SU-DHL-6 (cell line): Measurements from ENCODE around the gene COLQ.
"Not testable (repeated sequence)": the region's sequence is repeated elsewhere in the genome, so short reads cannot be mapped to it uniquely, and the experiment has no call there.

Source experiments
- EZH2phosphoT487 ChIP-seq: fragments of 200-600 bp; sonication (generic), shearing (Covaris generic); conservative IDR thresholded peaks from 2 replicates; pipeline ENCODE4 v1.6.1; 2018; ENCODE audit warnings: mild to moderate bottlenecking, antibody characterized with exemption, low read length, moderate library complexity, mixed read lengths
- TF ChIP-seq, protein P1 (sequence below): fragments of 200-600 bp; sonication (generic); IDR thresholded peaks from one replicate; pipeline ENCODE4 v1.5.1; 2017; ENCODE audit warnings: antibody characterized with exemption, mild to moderate bottlenecking, low read length, moderate library complexity; ENCODE audit not compliant: insufficient read depth, poor library complexity, severe bottlenecking

DNA sequence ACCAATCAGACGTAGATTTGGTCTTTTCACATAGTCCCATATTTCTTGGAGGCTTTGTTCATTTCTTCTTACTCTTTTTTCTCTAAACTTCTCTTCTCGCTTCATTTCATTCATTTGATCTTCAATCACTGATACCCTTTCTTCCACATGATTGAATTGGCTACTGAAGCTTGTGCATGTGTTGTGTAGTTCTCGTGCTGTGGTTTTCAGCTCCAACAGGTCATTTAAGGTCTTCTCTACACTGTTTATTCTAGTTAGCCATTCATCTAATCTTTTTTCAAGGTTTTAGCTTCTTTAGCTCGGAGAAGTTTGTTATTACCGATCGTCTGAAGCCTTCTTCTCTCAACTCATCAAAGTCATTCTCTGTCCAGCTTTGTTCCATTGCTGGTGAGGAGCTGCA is 37.0 kb downstream of the COLQ start:
- TF ChIP-seq, protein P1, sequence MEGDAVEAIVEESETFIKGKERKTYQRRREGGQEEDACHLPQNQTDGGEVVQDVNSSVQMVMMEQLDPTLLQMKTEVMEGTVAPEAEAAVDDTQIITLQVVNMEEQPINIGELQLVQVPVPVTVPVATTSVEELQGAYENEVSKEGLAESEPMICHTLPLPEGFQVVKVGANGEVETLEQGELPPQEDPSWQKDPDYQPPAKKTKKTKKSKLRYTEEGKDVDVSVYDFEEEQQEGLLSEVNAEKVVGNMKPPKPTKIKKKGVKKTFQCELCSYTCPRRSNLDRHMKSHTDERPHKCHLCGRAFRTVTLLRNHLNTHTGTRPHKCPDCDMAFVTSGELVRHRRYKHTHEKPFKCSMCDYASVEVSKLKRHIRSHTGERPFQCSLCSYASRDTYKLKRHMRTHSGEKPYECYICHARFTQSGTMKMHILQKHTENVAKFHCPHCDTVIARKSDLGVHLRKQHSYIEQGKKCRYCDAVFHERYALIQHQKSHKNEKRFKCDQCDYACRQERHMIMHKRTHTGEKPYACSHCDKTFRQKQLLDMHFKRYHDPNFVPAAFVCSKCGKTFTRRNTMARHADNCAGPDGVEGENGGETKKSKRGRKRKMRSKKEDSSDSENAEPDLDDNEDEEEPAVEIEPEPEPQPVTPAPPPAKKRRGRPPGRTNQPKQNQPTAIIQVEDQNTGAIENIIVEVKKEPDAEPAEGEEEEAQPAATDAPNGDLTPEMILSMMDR: not testable (repeated sequence)
- TF ChIP-seq EZH2phosphoT487: not testable (repeated sequence)
